SJSA1 (cell line): ENCODE data around the gene VPS9D1. TPM values are rescaled to one million over a fixed set of nuclear protein-coding genes. Genes with fewer than 3 reads are reported as not detected.
"Not testable (repeated sequence)": the region's sequence is repeated elsewhere in the genome, so short reads cannot be mapped to it uniquely, and the experiment has no call there.

Source experiments
- DNase-seq, 2 experiments: peaks; one replicate each; pipeline ENCODE4 v3.0.0-alpha.2; 2015 to 2020; ENCODE audit warnings: low spot score in 2 of 2, low read depth in 1 of 2
- H3K27ac ChIP-seq: fragments of 250-450 bp; sonication (Bioruptor Pico); 2 replicates; pipeline ENCODE4 v1.5.1; 2020; ENCODE audit warnings: mild to moderate bottlenecking, moderate library complexity
- H3K27me3 ChIP-seq: fragments of 250-450 bp; sonication (Bioruptor Pico); replicated peaks from 2 replicates; pipeline ENCODE4 v1.5.1; 2020; ENCODE audit warnings: mild to moderate bottlenecking, moderate library complexity
- H3K36me3 ChIP-seq: fragments of 250-450 bp; sonication (Bioruptor Pico); 2 replicates; pipeline ENCODE4 v1.5.1; 2020; ENCODE audit warnings: mild to moderate bottlenecking
- H3K4me1 ChIP-seq: fragments of 250-450 bp; sonication (Bioruptor Pico); replicated peaks from 2 replicates; pipeline ENCODE4 v1.6.1; 2021; ENCODE audit warnings: mild to moderate bottlenecking
- H3K4me3 ChIP-seq: fragments of 250-450 bp; sonication (Bioruptor Pico); 2 replicates; pipeline ENCODE4 v1.5.1; 2020; ENCODE audit warnings: mild to moderate bottlenecking
- H3K9me3 ChIP-seq: fragments of 250-450 bp; sonication (Bioruptor Pico); replicated peaks from 2 replicates; pipeline ENCODE4 v1.5.1; 2020; ENCODE audit warnings: mild to moderate bottlenecking
- total RNA-seq: library from RNA; depleted of rRNA; stranded (reverse); fragments of >200 nt; shearing (Covaris generic); gene quantifications from 2 replicates; pipeline ENCODE4 v1.2.3, GENCODE V29; 2014

Gene VPS9D1
- total RNA-seq, 1 experiment from 2014 or later: 4.5 TPM

GRCh38 chr16:89709716-89710432 is 10.8 kb downstream of the VPS9D1 start:
- Histone ChIP-seq H3K4me1 (peaks cover 8% of the 10 kb centered on the region), H3K36me3 (no peaks in the 10 kb centered on the region), H3K9me3 (no peaks in the 10 kb centered on the region), H3K27ac (no peak overlapping the region), H3K4me3 (no peak overlapping the region), H3K27me3 (no peaks in the 10 kb centered on the region)
- no peak for DNase-seq

- H3K4me1 ChIP-seq: peaks cover 8% of the 10 kb centered on the region
- no peaks in the 10 kb centered on the region for H3K27me3 ChIP-seq
- H3K36me3 ChIP-seq: no peaks in the 10 kb centered on the region
- H3K9me3 ChIP-seq: no peaks in the 10 kb centered on the region
- no peak for DNase-seq
- H3K27ac ChIP-seq: no peak overlapping the region
- H3K4me3 ChIP-seq: no peak overlapping the region
Observed at GRCh38 chr16:89709166-89709565, 11.5 kb downstream of the VPS9D1 start.

- Histone ChIP-seq H3K4me3 (no peak overlapping the region), H3K4me1 (peaks cover 8% of the 10 kb centered on the region), H3K9me3 (no peaks in the 10 kb centered on the region), H3K36me3 (no peaks in the 10 kb centered on the region), H3K27ac (no peak overlapping the region), H3K27me3 (no peaks in the 10 kb centered on the region)
- DNase-seq: no peak
Observed at GRCh38 chr16:89708481-89708931, 12.2 kb downstream of the VPS9D1 start.

GRCh38 chr16:89707695-89708094 is 13.0 kb downstream of the VPS9D1 start:
- no peaks in the 10 kb centered on the region for H3K36me3 ChIP-seq
- no peaks in the 10 kb centered on the region for H3K27me3 ChIP-seq
- H3K4me1 ChIP-seq: peaks cover 8% of the 10 kb centered on the region
- DNase-seq: no peak
- no peaks in the 10 kb centered on the region for H3K9me3 ChIP-seq
- no peak overlapping the region for H3K4me3 ChIP-seq
- no peak overlapping the region for H3K27ac ChIP-seq

- no peak overlapping the region for H3K27ac ChIP-seq
- H3K36me3 ChIP-seq: no peaks in the 10 kb centered on the region
- peaks cover 13% of the 10 kb centered on the region for H3K4me1 ChIP-seq
- H3K9me3 ChIP-seq: no peaks in the 10 kb centered on the region
- no peak for DNase-seq
- H3K4me3 ChIP-seq: no peak overlapping the region
- H3K27me3 ChIP-seq: no peaks in the 10 kb centered on the region
Observed at GRCh38 chr16:89706518-89707260, 14.0 kb downstream of the VPS9D1 start.

- Histone ChIP-seq H3K27me3 (no peaks in the 10 kb centered on the region), H3K4me1 (peaks cover 26% of the 10 kb centered on the region), H3K9me3 (no peaks in the 10 kb centered on the region), H3K27ac (no peak overlapping the region), H3K4me3 (no peak overlapping the region), H3K36me3 (0 out of 2 replicates have a peak, but pooled peaks cover 5% of the 10 kb centered on the region)
- no peak for DNase-seq
Observed at GRCh38 chr16:89705006-89705405, 15.7 kb downstream of the VPS9D1 start.

- Histone ChIP-seq H3K4me3 (no peak overlapping the region), H3K4me1 (peaks cover 29% of the 10 kb centered on the region), H3K36me3 (0 out of 2 replicates have a peak, but pooled peaks cover 5% of the 10 kb centered on the region), H3K27me3 (no peaks in the 10 kb centered on the region), H3K27ac (no peak overlapping the region), H3K9me3 (no peaks in the 10 kb centered on the region)
- DNase-seq: no peak
Observed at GRCh38 chr16:89704281-89704680, 16.4 kb downstream of the VPS9D1 start.

- Histone ChIP-seq H3K36me3 (peaks cover 12% of the 10 kb centered on the region; the same call in 1 of the 2 replicates), H3K4me1 (peaks cover 29% of the 10 kb centered on the region), H3K4me3 (peak within 1 kb of the TSS; percentile 55), H3K27me3 (no peaks in the 10 kb centered on the region), H3K27ac (no peak within 1 kb of the TSS), H3K9me3 (no peaks in the 10 kb centered on the region)
- DNase-seq: peak; percentile 82 to 83
Observed at GRCh38 chr16:89701425-89702406, 19.0 kb downstream of the VPS9D1 start, which contains the start of gene SPATA2L. Gene SPATA2L (minus strand): TSS chr16:89701705. CDS start chr16:89701232, 473 bp downstream.

- H3K27ac ChIP-seq: no peak overlapping the region
- H3K27me3 ChIP-seq: no peaks in the 10 kb centered on the region
- H3K36me3 ChIP-seq: peaks cover 17% of the 10 kb centered on the region
- H3K4me1 ChIP-seq: peaks cover 24% of the 10 kb centered on the region
- H3K4me3 ChIP-seq: peak overlapping the region; percentile 55
- no peaks in the 10 kb centered on the region for H3K9me3 ChIP-seq
- peak in 1 of 2 experiments; percentile 39 for DNase-seq
Observed at GRCh38 chr16:89700649-89701424, 19.9 kb downstream of the VPS9D1 start.

GRCh38 chr16:89700100-89700648 is 20.5 kb downstream of the VPS9D1 start:
- no peak overlapping the region for H3K27ac ChIP-seq
- H3K36me3 ChIP-seq: peaks cover 24% of the 10 kb centered on the region
- H3K27me3 ChIP-seq: no peaks in the 10 kb centered on the region
- peaks cover 21% of the 10 kb centered on the region for H3K4me1 ChIP-seq
- peak overlapping the region; percentile 55 for H3K4me3 ChIP-seq
- DNase-seq: peak; percentile 94 to 99
- no peaks in the 10 kb centered on the region for H3K9me3 ChIP-seq

- Histone ChIP-seq H3K4me1 (peaks cover 21% of the 10 kb centered on the region), H3K36me3 (peaks cover 28% of the 10 kb centered on the region)
- H3K27ac ChIP-seq, H3K9me3 ChIP-seq, H3K27me3 ChIP-seq, DNase-seq, H3K4me3 ChIP-seq: not testable (repeated sequence)
Observed at GRCh38 chr16:89699629-89700099, 21.0 kb downstream of the VPS9D1 start.

- H3K27ac ChIP-seq: not testable (repeated sequence)
Observed at GRCh38 chr16:89698717-89699116, 22.0 kb downstream of the VPS9D1 start.

More at GRCh38 chr16:89698717-89699116, 22.0 kb downstream of the VPS9D1 start:
- peaks cover 21% of the 10 kb centered on the region for H3K4me1 ChIP-seq
- not testable (repeated sequence) for DNase-seq, H3K9me3 ChIP-seq, H3K4me3 ChIP-seq, H3K27me3 ChIP-seq
- peaks cover 36% of the 10 kb centered on the region for H3K36me3 ChIP-seq
